Natural killer cell (primary cell): Measurements from ENCODE around the gene TSPYL6. TPM values are rescaled to one million over a fixed set of nuclear protein-coding genes. Genes with fewer than 3 reads are reported as not detected.

Source experiments
- ATAC-seq, 3 donors: fragments of 150-1000 bp in 2 of 3; fragments of 200-7000 bp in 1 of 3; cut with Tn5 transposase; 1 replicate in 1 of 3; 2 replicates in 2 of 3; pipeline ENCODE4 v1.10.0; 2021; ENCODE audit warnings: mild to moderate bottlenecking in 2 of 3, moderate library complexity in 2 of 3
- DNase-seq, 2 donors: peaks; one replicate each; pipeline versions ENCODE4 v3.0.0 to v3.0.0-alpha.2; 2013 to 2021; ENCODE audit warnings: mixed read lengths in 1 of 2
- H3K27ac ChIP-seq: one replicate; pipeline ENCODE4 v1.5.1; 2013; ENCODE audit warnings: mild to moderate bottlenecking, low read length
- H3K27me3 ChIP-seq: one replicate; pipeline ENCODE4 v1.6.1; 2013; ENCODE audit warnings: low read length; ENCODE audit not compliant: control insufficient read depth, insufficient read depth
- H3K36me3 ChIP-seq: one replicate; pipeline ENCODE4 v1.6.1; 2013; ENCODE audit warnings: low read length; ENCODE audit not compliant: control insufficient read depth, insufficient read depth
- H3K4me1 ChIP-seq: one replicate; pipeline ENCODE4 v1.6.1; 2013; ENCODE audit warnings: low read length; ENCODE audit not compliant: control insufficient read depth, insufficient read depth
- H3K4me3 ChIP-seq: one replicate; pipeline ENCODE4 v1.5.1; 2013; ENCODE audit warnings: low read length
- H3K9me3 ChIP-seq: one replicate; pipeline ENCODE4 v1.6.1; 2013; ENCODE audit warnings: low read length; ENCODE audit not compliant: control insufficient read depth, insufficient read depth
- H3K27ac Mint-ChIP-seq, 2 donors: one replicate each; pipeline ENCODE4 v1.8.0; 2022; ENCODE audit warnings: mild to moderate bottlenecking in 2 of 2, mixed read lengths in 2 of 2, moderate library complexity in 1 of 2
- H3K27me3 Mint-ChIP-seq, 2 donors: one replicate each; pipeline ENCODE4 v1.8.0; 2022; ENCODE audit warnings: low read depth in 2 of 2, mixed read lengths in 2 of 2
- H3K36me3 Mint-ChIP-seq: one replicate; pipeline ENCODE4 v1.8.0; 2022; ENCODE audit warnings: mixed read lengths
- H3K4me1 Mint-ChIP-seq, 2 donors: one replicate each; pipeline ENCODE4 v1.8.0; 2022; ENCODE audit warnings: mixed read lengths in 2 of 2
- H3K4me3 Mint-ChIP-seq: one replicate; pipeline ENCODE4 v1.8.0; 2022; ENCODE audit warnings: mild to moderate bottlenecking, moderate library complexity, mixed read lengths
- H3K9me3 Mint-ChIP-seq, 2 donors: one replicate each; pipeline ENCODE4 v1.8.0; 2022; ENCODE audit warnings: mixed read lengths in 2 of 2
- WGBS: methylation state at CpG from one replicate; pipeline ENCODE4 v1.1.7; 2013; ENCODE audit warnings: missing lambda C conversion rate; ENCODE audit not compliant: insufficient coverage; 5-methylcytosine and 5-hydroxymethylcytosine counted together
- intact Hi-C: fragments of 100-400 bp; cut with micrococcal nuclease; formaldehyde crosslinking; loops from one replicate; pipeline ENCODE4 v1.14.2; 2022
- total RNA-seq, 4 donors: library from RNA; stranded (reverse); fragments of 120-200 nt in 1 of 4; gene quantifications; one replicate each; pipeline versions ENCODE4 v1.2.3 to v1.2.4, GENCODE V29; 2013 to 2022
- TF ChIP-seq, protein P1 (sequence below): fragments of 200-600 bp; IDR thresholded peaks from one replicate; pipeline ENCODE4 v1.8.0; 2022; ENCODE audit warnings: antibody characterized with exemption

Gene TSPYL6
- total RNA-seq, 3 donors from 2014 or later (not counting 1 experiment from before 2014, with no cell fraction given): not detected

DNA sequence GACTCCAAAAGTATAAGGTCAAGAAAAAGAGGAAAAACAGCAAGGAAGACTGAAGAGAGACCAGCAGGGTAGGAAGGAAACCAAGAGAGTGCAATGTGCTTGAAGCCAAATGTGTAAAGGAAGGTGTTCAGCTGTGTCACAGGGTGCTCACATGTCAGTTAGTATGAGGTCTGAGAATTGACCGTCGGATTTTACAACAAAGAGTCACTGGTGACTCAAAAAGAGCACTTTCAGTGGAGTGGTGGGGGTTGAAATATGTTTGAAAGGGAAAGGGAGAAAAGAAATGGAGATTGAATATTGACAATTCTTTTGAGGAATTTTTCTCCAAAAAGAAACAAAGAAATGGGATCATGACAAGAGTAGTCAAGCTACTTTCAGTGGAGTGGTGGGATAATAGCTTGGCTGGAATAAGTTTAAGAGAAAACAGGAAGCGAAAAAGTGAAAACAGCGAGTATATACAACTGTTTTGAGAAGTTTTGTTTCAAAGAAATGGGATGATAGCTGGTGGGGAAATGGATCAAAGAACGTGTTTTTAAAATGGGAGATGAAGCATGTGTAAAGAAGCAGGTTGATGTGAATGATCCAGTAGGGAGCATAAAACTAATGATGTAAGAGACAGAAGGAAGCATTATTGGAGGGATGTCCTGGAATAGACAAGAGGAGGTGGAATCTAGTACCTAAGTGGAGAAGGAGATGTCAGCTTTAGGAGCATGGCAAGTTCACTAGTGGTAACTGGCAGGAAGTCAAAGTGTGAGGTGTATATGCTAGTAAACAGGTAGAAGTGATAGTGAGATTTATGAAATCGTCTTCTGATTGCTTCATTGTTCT is 3.6 kb upstream of the TSPYL6 start:
- Histone ChIP-seq H3K36me3 (no peaks in the 10 kb centered on the region), H3K27me3 (no peaks in the 10 kb centered on the region), H3K27ac (no peak overlapping the region), H3K4me1 (no peaks in the 10 kb centered on the region), H3K4me3 (no peak overlapping the region), H3K9me3 (peaks cover 8% of the 10 kb centered on the region)
- TF ChIP-seq, protein P1, sequence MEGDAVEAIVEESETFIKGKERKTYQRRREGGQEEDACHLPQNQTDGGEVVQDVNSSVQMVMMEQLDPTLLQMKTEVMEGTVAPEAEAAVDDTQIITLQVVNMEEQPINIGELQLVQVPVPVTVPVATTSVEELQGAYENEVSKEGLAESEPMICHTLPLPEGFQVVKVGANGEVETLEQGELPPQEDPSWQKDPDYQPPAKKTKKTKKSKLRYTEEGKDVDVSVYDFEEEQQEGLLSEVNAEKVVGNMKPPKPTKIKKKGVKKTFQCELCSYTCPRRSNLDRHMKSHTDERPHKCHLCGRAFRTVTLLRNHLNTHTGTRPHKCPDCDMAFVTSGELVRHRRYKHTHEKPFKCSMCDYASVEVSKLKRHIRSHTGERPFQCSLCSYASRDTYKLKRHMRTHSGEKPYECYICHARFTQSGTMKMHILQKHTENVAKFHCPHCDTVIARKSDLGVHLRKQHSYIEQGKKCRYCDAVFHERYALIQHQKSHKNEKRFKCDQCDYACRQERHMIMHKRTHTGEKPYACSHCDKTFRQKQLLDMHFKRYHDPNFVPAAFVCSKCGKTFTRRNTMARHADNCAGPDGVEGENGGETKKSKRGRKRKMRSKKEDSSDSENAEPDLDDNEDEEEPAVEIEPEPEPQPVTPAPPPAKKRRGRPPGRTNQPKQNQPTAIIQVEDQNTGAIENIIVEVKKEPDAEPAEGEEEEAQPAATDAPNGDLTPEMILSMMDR: no peak
- Mint-ChIP-seq H3K4me3 (no peak overlapping the region), H3K9me3 (no peaks in the 10 kb centered on the region), H3K4me1 (no peaks in the 10 kb centered on the region), H3K27me3 (no peaks in the 10 kb centered on the region), H3K36me3 (no peaks in the 10 kb centered on the region), H3K27ac (no peak overlapping the region)
- 85% methylated on average over 6 of the region's 6 CpGs for WGBS
- no peak for ATAC-seq
- no peak for DNase-seq
- intact Hi-C loops: no loop called here

DNA sequence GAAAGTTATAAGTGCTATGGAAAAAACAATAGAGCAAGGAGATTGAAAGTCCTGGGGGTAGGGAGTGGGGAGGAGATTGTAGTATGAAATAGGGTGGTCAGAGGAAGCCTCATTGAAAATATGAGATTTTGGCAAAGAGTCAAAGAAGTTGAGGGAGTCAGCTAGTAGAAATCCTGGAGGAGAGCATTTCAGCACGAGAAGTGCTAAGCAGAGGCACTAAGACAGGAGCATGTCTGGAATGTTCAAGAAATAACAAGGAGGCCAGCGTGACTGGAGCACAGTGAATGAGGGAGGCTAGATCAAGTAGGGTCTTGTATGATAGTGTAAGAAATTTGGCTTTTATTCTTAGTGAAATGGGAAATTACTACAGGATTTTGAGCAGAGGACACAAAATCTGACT is 2.1 kb upstream of the TSPYL6 start:
- no peak overlapping the region for H3K27ac Mint-ChIP-seq
- no peak for DNase-seq
- H3K4me3 Mint-ChIP-seq: no peak overlapping the region
- H3K27me3 ChIP-seq: no peaks in the 10 kb centered on the region
- H3K36me3 ChIP-seq: no peaks in the 10 kb centered on the region
- H3K36me3 Mint-ChIP-seq: no peaks in the 10 kb centered on the region
- H3K27me3 Mint-ChIP-seq: no peaks in the 10 kb centered on the region
- H3K4me3 ChIP-seq: no peak overlapping the region
- no peak for ATAC-seq
- no peaks in the 10 kb centered on the region for H3K9me3 Mint-ChIP-seq
- H3K9me3 ChIP-seq: peaks cover 8% of the 10 kb centered on the region
- intact Hi-C loops: no loop called here
- WGBS: 86% methylated on average over 2 of the region's 2 CpGs
- H3K4me1 Mint-ChIP-seq: no peaks in the 10 kb centered on the region
- TF ChIP-seq, protein P1: no peak
- no peaks in the 10 kb centered on the region for H3K4me1 ChIP-seq
- H3K27ac ChIP-seq: no peak overlapping the region

DNA sequence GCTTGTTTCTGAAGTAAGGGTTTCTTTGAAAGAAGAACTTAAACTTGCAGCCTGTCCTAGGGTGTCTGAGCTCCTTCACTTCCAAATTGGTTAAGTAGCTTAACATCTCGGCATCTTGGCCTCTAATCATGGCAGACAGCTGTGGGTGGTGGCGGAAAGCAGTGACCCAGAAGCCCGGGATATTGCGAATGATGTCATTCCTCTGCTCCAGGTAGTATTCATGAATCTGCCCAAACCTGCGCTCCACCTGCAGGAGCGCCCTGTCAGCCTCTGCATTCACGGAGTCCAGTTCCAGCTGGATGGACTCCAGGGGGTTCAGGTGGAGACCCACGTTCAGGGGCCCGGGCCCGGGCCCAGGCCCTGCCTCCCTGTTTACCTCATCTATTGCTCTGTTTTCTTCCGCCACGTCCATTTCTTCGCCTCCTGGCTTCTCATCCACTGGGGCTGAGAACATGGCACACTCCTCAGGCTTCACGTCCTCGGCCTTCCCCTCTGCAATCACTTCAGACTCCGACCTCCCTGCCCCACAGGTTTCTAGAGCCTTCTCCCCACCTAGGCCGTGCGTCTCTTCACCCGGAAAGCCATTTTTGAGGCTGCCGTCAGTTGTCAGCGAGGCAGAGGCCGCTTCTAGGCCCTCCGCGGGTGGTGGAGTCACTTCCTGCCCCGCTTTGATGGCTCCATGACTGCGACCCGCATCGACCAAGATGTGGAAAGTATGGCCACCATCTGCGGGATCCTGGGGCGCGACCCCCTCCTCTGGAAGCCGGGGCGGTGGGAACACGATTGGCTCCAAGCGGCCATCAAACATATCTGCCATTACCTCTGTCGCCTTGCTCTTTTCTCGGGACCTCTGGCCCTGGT is 569 bp downstream of the TSPYL6 start:
- Mint-ChIP-seq H3K4me3 (no peak overlapping the region), H3K27ac (no peak overlapping the region), H3K4me1 (no peaks in the 10 kb centered on the region), H3K9me3 (no peaks in the 10 kb centered on the region), H3K27me3 (no peaks in the 10 kb centered on the region), H3K36me3 (no peaks in the 10 kb centered on the region)
- Histone ChIP-seq H3K27ac (no peak overlapping the region), H3K4me1 (no peaks in the 10 kb centered on the region), H3K36me3 (no peaks in the 10 kb centered on the region), H3K4me3 (no peak overlapping the region), H3K27me3 (no peaks in the 10 kb centered on the region), H3K9me3 (peaks cover 8% of the 10 kb centered on the region)
- TF ChIP-seq, protein P1: no peak
- 97% methylated on average over 37 of the region's 37 CpGs for WGBS
- no peak for ATAC-seq
- intact Hi-C loops: no loop called here
- DNase-seq: no peak
